ENCODE measurements around the gene KCND2.
"Not testable (repeated sequence)": the region's sequence is repeated elsewhere in the genome, so short reads cannot be mapped to it uniquely, and the experiment has no call there.

KCND2 gene

DNA sequence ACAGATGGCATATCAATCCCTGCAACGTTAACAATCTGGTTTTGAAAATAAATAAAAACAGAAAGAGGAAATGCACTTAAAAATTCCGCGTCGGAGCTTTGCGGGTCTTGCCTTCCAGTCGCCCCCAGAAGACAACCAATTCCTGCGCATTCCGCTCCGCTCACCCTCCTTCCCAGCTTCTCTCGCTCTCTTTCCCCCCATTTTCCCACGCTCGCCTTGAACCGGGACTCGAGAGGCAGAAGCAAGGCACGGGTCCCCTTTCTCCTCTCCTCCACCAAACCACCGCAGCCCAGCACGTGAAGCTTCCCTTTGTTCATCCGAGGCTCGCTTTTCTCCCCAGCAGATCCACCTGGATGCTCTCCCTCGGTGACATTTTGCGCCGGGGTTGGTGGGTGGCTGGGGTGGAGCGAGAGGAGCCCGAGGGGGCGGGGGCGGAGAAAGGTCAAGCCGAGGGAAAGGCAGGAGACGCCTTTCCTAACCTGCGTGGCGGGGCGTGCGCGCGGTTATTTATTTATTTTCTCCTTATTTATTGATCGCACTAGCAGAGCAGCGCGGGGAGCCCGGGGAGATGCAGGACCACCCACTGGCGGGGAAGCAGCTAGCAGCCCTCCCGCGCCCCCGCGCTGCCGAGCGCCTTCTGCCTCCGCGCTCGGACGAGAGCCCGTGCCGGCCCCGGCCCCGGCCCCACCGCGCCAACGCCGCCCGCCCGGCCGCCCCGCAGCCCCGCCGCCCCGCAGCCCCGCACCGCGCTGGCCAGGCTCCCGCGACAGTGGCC is at the start of gene KCND2:
Gene KCND2 (plus strand): TSS at position 475 of the 775 bp plus-strand sequence.
- TF ChIP-seq CTCF (IDR thresholded peaks at IDR 0.05; ENCODE audit: control insufficient read depth, extremely low read depth, insufficient read depth), result no peak
- DNase-seq (ENCODE audit: low read depth), result no peak
- peak within 1 kb of the TSS; percentile 57 for H3K4me3 ChIP-seq (ENCODE audit: low read depth, low read length)

DNA sequence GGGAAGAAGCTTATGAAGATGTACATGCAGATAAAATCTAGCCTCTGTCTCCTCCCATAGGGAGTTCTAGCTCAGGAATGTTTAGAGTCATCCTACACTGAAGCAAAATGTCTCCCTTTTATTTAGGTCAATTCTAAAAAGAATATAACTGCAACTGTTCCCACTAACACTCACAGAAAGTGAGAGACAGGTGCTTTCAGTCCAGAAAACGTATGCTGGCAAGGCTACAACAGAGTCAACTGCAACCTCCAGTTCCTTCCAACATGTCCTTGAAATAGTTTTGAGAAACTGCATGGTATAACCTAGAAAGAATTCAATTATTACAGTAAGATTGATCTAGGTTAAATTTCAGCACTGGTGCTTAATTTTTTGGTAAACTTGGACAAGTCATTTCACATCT is 46.8 kb upstream of the KCND2 start:
- DNase-seq (ENCODE audit: low read depth), result no peak
- no peak overlapping the region for H3K4me3 ChIP-seq (ENCODE audit: low read depth, low read length)
- TF ChIP-seq CTCF (IDR thresholded peaks at IDR 0.05; ENCODE audit: control insufficient read depth, extremely low read depth, insufficient read depth), result no peak

GRCh38 chr7:120227255-120227654 is 45.7 kb upstream of the KCND2 start:
- no peak for DNase-seq (ENCODE audit: low read depth)
- H3K4me3 ChIP-seq (ENCODE audit: low read depth, low read length), result no peak overlapping the region
- TF ChIP-seq CTCF (IDR thresholded peaks at IDR 0.05; ENCODE audit: control insufficient read depth, extremely low read depth, insufficient read depth), result no peak

- H3K4me3 ChIP-seq (ENCODE audit: low read depth, low read length), result no peak overlapping the region
- TF ChIP-seq CTCF (IDR thresholded peaks at IDR 0.05; ENCODE audit: control insufficient read depth, extremely low read depth, insufficient read depth), result no peak
- no peak for DNase-seq (ENCODE audit: low read depth)
Measured at GRCh38 chr7:120229084-120229483, 43.9 kb upstream of the KCND2 start.

DNA sequence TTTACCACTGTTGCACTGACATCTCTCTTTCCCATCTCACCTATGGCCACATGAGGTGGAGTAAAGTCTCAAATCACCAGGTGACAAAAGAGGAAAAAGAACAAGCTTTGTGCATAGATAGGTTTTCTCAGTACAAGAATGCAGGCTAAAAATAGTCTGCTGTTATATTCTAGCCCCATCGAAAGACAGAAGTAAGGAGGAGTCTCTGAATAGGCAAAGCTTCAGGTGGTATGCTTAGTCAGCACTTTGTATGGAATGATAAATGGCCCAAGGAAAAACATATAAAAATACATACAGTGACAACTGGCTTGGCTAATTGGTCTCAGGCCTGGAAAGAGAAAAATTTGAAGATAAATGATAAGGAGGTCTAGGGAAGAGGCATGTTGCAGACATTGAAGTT is 39.6 kb upstream of the KCND2 start:
- DNase-seq (ENCODE audit: low read depth), result no peak
- H3K4me3 ChIP-seq (ENCODE audit: low read depth, low read length), result no peak overlapping the region
- TF ChIP-seq CTCF (IDR thresholded peaks at IDR 0.05; ENCODE audit: control insufficient read depth, extremely low read depth, insufficient read depth), result no peak

GRCh38 chr7:120240350-120240749 is 32.6 kb upstream of the KCND2 start:
- not testable (repeated sequence) for H3K4me3 ChIP-seq (ENCODE audit: low read depth, low read length); DNase-seq (ENCODE audit: low read depth)

DNA sequence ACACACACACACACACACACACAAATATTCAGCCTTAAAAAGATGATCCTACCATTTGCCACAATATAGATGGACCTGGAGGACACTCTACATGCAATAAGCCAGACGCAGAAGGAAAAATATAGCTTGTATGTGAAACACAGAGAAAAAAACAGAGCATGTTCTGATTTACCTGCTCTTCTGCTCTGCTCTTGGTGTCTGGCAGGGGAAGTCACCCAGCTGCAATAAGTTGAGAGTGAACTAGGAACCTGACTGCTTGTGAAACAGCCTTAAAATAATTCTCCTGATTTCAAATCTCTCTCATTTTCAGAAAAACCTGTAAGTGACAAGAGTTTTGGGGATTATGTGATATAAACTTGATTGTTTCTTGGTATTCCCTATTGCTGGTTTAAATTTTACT is 31.0 kb upstream of the KCND2 start:
- TF ChIP-seq CTCF (IDR thresholded peaks at IDR 0.05; ENCODE audit: control insufficient read depth, extremely low read depth, insufficient read depth), result no peak
- DNase-seq (ENCODE audit: low read depth), result no peak
- no peak overlapping the region for H3K4me3 ChIP-seq (ENCODE audit: low read depth, low read length)

Data from LNCaP clone FGC (cell line).